Common myeloid progenitor, CD34-positive (primary cell): ENCODE measurements around the gene CCNQ.

ENCODE experiments used
- CTCF ChIA-PET: fragments of 350-600 bp; sonication (Branson Sonifier 250); formaldehyde crosslinking; loops from one replicate; lab custom pipeline; 2021; ENCODE audit warnings: antibody characterized with exemption; lab: Charles Lee
- POLR2A ChIA-PET: fragments of 350-600 bp; sonication (Branson Sonifier 250); formaldehyde crosslinking; loops from one replicate; lab custom pipeline; 2021; ENCODE audit warnings: antibody characterized with exemption; lab: Charles Lee
- DNase-seq, 3 donors: peaks; one replicate each; pipeline versions ENCODE4 v3.0.0 to v3.0.0-alpha.2; 2013
- H3K27ac ChIP-seq, 2 experiments: 1 replicate in 1 of 2; 2 replicates in 1 of 2; pipeline ENCODE4 v1.7.0; 2013; ENCODE audit warnings: inconsistent platforms in 2 of 2, low read length in 2 of 2, mild to moderate bottlenecking in 2 of 2, low read depth in 1 of 2, moderate library complexity in 1 of 2; ENCODE audit not compliant: severe bottlenecking in 2 of 2, insufficient read depth in 1 of 2, poor library complexity in 1 of 2
- H3K27me3 ChIP-seq, 5 experiments: replicated peaks in 2 of 5; 1 replicate in 3 of 5; 2 replicates in 2 of 5; pipeline versions ENCODE4 v1.6.1 to v1.7.0; 2013; ENCODE audit warnings: low read length in 4 of 5, mild to moderate bottlenecking in 2 of 5, moderate library complexity in 2 of 5, inconsistent platforms in 1 of 5; ENCODE audit not compliant: insufficient read depth in 5 of 5, control insufficient read depth in 4 of 5
- H3K36me3 ChIP-seq, 4 experiments: 1 replicate in 2 of 4; 2 replicates in 2 of 4; pipeline versions ENCODE4 v1.6.1 to v1.7.0; 2013; ENCODE audit warnings: low read length in 3 of 4, control low read depth in 1 of 4, mild to moderate bottlenecking in 1 of 4; ENCODE audit not compliant: control insufficient read depth in 4 of 4, insufficient read depth in 4 of 4
- H3K4me1 ChIP-seq, 4 experiments: 1 replicate in 3 of 4; 2 replicates in 1 of 4; pipeline versions ENCODE4 v1.6.1 to v1.7.1; 2013; ENCODE audit warnings: low read length in 3 of 4, mild to moderate bottlenecking in 3 of 4, control low read depth in 1 of 4, inconsistent platforms in 1 of 4, moderate library complexity in 1 of 4; ENCODE audit not compliant: control insufficient read depth in 4 of 4, insufficient read depth in 4 of 4; ENCODE audit errors: control extremely low read depth in 1 of 4
- H3K4me3 ChIP-seq, 7 experiments: 1 replicate in 4 of 7; 2 replicates in 3 of 7; pipeline versions ENCODE4 v1.5.1 to v1.7.0; 2013; ENCODE audit warnings: mild to moderate bottlenecking in 7 of 7, low read length in 6 of 7, moderate library complexity in 6 of 7, inconsistent platforms in 2 of 7, low read depth in 2 of 7, control low read depth in 1 of 7; ENCODE audit not compliant: insufficient read depth in 4 of 7, control insufficient read depth in 1 of 7; ENCODE audit errors: extremely low read depth in 1 of 7
- H3K9me3 ChIP-seq, 5 experiments: 1 replicate in 4 of 5; 2 replicates in 1 of 5; pipeline versions ENCODE4 v1.6.1 to v1.7.1; 2013; ENCODE audit warnings: low read length in 4 of 5, mild to moderate bottlenecking in 2 of 5, inconsistent platforms in 1 of 5, low read depth in 1 of 5, moderate library complexity in 1 of 5; ENCODE audit not compliant: control insufficient read depth in 4 of 5, insufficient read depth in 2 of 5; ENCODE audit errors: control extremely low read depth in 1 of 5
- WGBS: methylation state at CpG from one replicate; pipeline ENCODE4 v1.1.5; 2013; ENCODE audit not compliant: insufficient coverage; 5-methylcytosine and 5-hydroxymethylcytosine counted together

The CCNQ gene

GRCh38 chrX:153640736-153641575, 42.0 kb upstream of the CCNQ start:
- Histone ChIP-seq H3K27me3 (peaks cover 0 to 81% (median 14%) of the 10 kb centered on the region in 5 experiments), H3K9me3 (no peaks in the 10 kb centered on the region), H3K27ac (no peak overlapping the region), H3K36me3 (no peaks in the 10 kb centered on the region), H3K4me3 (no peak overlapping the region), H3K4me1 (peaks cover 0 to 22% (median 8%) of the 10 kb centered on the region in 4 experiments)
- DNase-seq = peak in 2 of 3 donors; percentile 21 to 25
- ChIA-PET POLR2A (no interaction called here), CTCF (interaction anchor here (1.0 to 3.7 kb wide), 4 partner anchors 8 to 31 kb away, joined by 3 to 18 read pairs (median 6); no protein-coding TSS in a partner anchor)
- 54% methylated on average over 26 of the region's 26 CpGs for WGBS

- ChIA-PET POLR2A (no interaction called here), CTCF (interaction anchor here (1.0 to 3.7 kb wide), 5 partner anchors 9 to 76 kb away, joined by 3 to 18 read pairs (median 5); no protein-coding TSS in a partner anchor)
- peaks cover 0 to 73% (median 9%) of the 10 kb centered on the region in 5 experiments for H3K27me3 ChIP-seq
- no peaks in the 10 kb centered on the region for H3K36me3 ChIP-seq
- H3K27ac ChIP-seq = no peak overlapping the region
- peaks cover 0 to 22% (median 8%) of the 10 kb centered on the region in 4 experiments for H3K4me1 ChIP-seq
- DNase-seq = no peak
- H3K9me3 ChIP-seq = no peaks in the 10 kb centered on the region
- 91% methylated on average over 18 of the region's 23 CpGs for WGBS
- H3K4me3 ChIP-seq = no peak overlapping the region
Measured at GRCh38 chrX:153640045-153640686, 41.2 kb upstream of the CCNQ start.

GRCh38 chrX:153639177-153640044, 40.5 kb upstream of the CCNQ start:
- Histone ChIP-seq H3K36me3 (no peaks in the 10 kb centered on the region), H3K27me3 (peaks cover 0 to 66% (median 6%) of the 10 kb centered on the region in 5 experiments), H3K4me1 (peaks cover 0 to 20% (median 8%) of the 10 kb centered on the region in 4 experiments), H3K9me3 (no peaks in the 10 kb centered on the region), H3K4me3 (no peak overlapping the region), H3K27ac (no peak overlapping the region)
- POLR2A ChIA-PET = no interaction called here
- 87% methylated on average over 24 of the region's 28 CpGs for WGBS
- CTCF ChIA-PET = interaction anchor here (0.5 to 3.7 kb wide), 6 partner anchors 8 to 109 kb away, joined by 3 to 18 read pairs (median 4); no protein-coding TSS in a partner anchor
- DNase-seq = no peak

GRCh38 chrX:153638436-153639176, 39.7 kb upstream of the CCNQ start:
- ChIA-PET POLR2A (no interaction called here), CTCF (interaction anchor here (1.0 to 3.7 kb wide), 5 partner anchors 8 to 76 kb away, joined by 3 to 18 read pairs (median 4); no protein-coding TSS in a partner anchor)
- Histone ChIP-seq H3K9me3 (no peaks in the 10 kb centered on the region), H3K27me3 (peaks cover 0 to 65% (median 4%) of the 10 kb centered on the region in 5 experiments), H3K36me3 (no peaks in the 10 kb centered on the region), H3K27ac (no peak overlapping the region), H3K4me3 (no peak overlapping the region), H3K4me1 (peaks cover 0 to 16% (median 5%) of the 10 kb centered on the region in 4 experiments)
- 90% methylated on average over 17 of the region's 20 CpGs for WGBS
- DNase-seq = no peak

- H3K36me3 ChIP-seq = no peaks in the 10 kb centered on the region
- H3K4me1 ChIP-seq = peaks cover 0 to 14% (median 3%) of the 10 kb centered on the region in 4 experiments
- no peaks in the 10 kb centered on the region for H3K9me3 ChIP-seq
- peaks cover 0 to 60% (median 4%) of the 10 kb centered on the region in 5 experiments for H3K27me3 ChIP-seq
- no peak overlapping the region for H3K4me3 ChIP-seq
- no peak for DNase-seq
- POLR2A ChIA-PET = no interaction called here
- WGBS = 96% methylated on average over 6 of the region's 6 CpGs
- H3K27ac ChIP-seq = no peak overlapping the region
- CTCF ChIA-PET = interaction anchor here (0.8 to 2.8 kb wide), 4 partner anchors 15 to 76 kb away, joined by 3 to 8 read pairs (median 4); no protein-coding TSS in a partner anchor
Measured at GRCh38 chrX:153638041-153638371, 39.1 kb upstream of the CCNQ start.
